Liver (tissue), 3 donors: ENCODE measurements around the gene TLR5.

Experiments used
- ATF3 ChIP-seq: IDR thresholded peaks from 2 replicates; pipeline ENCODE4 v1.6.1; 2016; ENCODE audit warnings: antibody characterized with exemption
- CTCF ChIP-seq: fragments of 150-350 bp; IDR thresholded peaks from 2 replicates; pipeline ENCODE4 v1.5.1; 2017; ENCODE audit warnings: improper control_type of control experiment, low read depth, low read length; ENCODE audit not compliant: missing input control
- EGR1 ChIP-seq, 2 donors: IDR thresholded peaks; 2 replicates each; pipeline ENCODE4 v1.6.1; 2016 to 2018; ENCODE audit warnings: antibody characterized with exemption in 2 of 2, low read depth in 2 of 2
- FOXA1 ChIP-seq: IDR thresholded peaks from 2 replicates; pipeline ENCODE4 v1.6.1; 2016; ENCODE audit warnings: antibody characterized with exemption
- GABPA ChIP-seq, 2 donors: IDR thresholded peaks in 1 of 2; conservative IDR thresholded peaks in 1 of 2; 2 replicates each; pipeline ENCODE4 v1.6.1; 2016; ENCODE audit warnings: antibody characterized with exemption in 2 of 2, mild to moderate bottlenecking in 1 of 2, moderate library complexity in 1 of 2
- HNF4A ChIP-seq, 2 donors: conservative IDR thresholded peaks; 2 replicates each; pipeline ENCODE4 v1.6.1; 2016; ENCODE audit warnings: antibody characterized with exemption in 2 of 2, mild to moderate bottlenecking in 2 of 2
- MAX ChIP-seq: IDR thresholded peaks from 2 replicates; pipeline ENCODE4 v1.6.1; 2016; ENCODE audit warnings: antibody characterized with exemption
- RAD21 ChIP-seq, 2 donors: IDR thresholded peaks; 2 replicates each; pipeline ENCODE4 v1.6.1; 2016; ENCODE audit warnings: antibody characterized with exemption in 2 of 2, mild to moderate bottlenecking in 2 of 2
- REST ChIP-seq: IDR thresholded peaks from 2 replicates; pipeline ENCODE4 v1.6.1; 2016; ENCODE audit warnings: antibody characterized with exemption, mild to moderate bottlenecking
- SP1 ChIP-seq: IDR thresholded peaks from 2 replicates; pipeline ENCODE4 v1.6.1; 2018; ENCODE audit warnings: antibody characterized with exemption, mild to moderate bottlenecking
- TAF1 ChIP-seq: conservative IDR thresholded peaks from 2 replicates; pipeline ENCODE4 v1.6.1; 2016; ENCODE audit warnings: antibody characterized with exemption, mild to moderate bottlenecking
- YY1 ChIP-seq: IDR thresholded peaks from 2 replicates; pipeline ENCODE4 v1.6.1; 2016; ENCODE audit warnings: antibody characterized with exemption, mild to moderate bottlenecking
- ZBTB33 ChIP-seq: IDR thresholded peaks from 2 replicates; pipeline ENCODE4 v1.6.1; 2016; ENCODE audit warnings: antibody characterized with exemption
- donor health status: healthy.
- donor health status: healthy.

- TF ChIP-seq HNF4A (conservative IDR thresholded peaks at IDR 0.05) (peak; percentile 50 to 72), CTCF (no peak), MAX (peak; percentile 93), TAF1 (peak; percentile 70), YY1 (peak; percentile 80), REST (peak; percentile 58), RAD21 (IDR thresholded peaks at IDR 0.05) (peak; percentile 54 to 58), ATF3 (peak; percentile 47), FOXA1 (no peak), EGR1 (IDR thresholded peaks at IDR 0.05; ENCODE audit: low read depth in 2 of 2) (peak in 1 of 2 donors; percentile 70), ZBTB33 (peak; percentile 82), SP1 (peak; percentile 77), GABPA (IDR thresholded peaks at IDR 0.05 in 1 of 2, conservative IDR thresholded peaks at IDR 0.05 in 1 of 2) (peak in 1 of 2 donors; percentile 72)
Measured at GRCh38 chr1:223180731-223181321, 37.8 kb upstream of the TLR5 start.
